ENCODE data around the gene FOLR2. TPM values are rescaled to one million over a fixed set of nuclear protein-coding genes. Genes with fewer than 3 reads are reported as not detected.
A peak's percentile ranks its signal among the peaks of the same experiment; 100 is the strongest.

FOLR2 gene
- total RNA-seq, 3 donors from 2014 or later (not counting 1 experiment from before 2014, with no cell fraction given), result not detected

- Mint-ChIP-seq H3K9me3 (no peaks in the 10 kb centered on the region), H3K4me3 (peak overlapping the region; percentile 92), H3K27ac (peak overlapping the region; percentile 85 to 95), H3K27me3 (ENCODE audit: low read depth in 2 of 2) (no peaks in the 10 kb centered on the region), H3K4me1 (peaks cover 19 to 51% of the 10 kb centered on the region in 2 donors), H3K36me3 (no peaks in the 10 kb centered on the region)
- Histone ChIP-seq H3K27me3 (ENCODE audit: control insufficient read depth, insufficient read depth, low read length) (no peaks in the 10 kb centered on the region), H3K27ac (ENCODE audit: low read length) (peak overlapping the region; percentile 76), H3K9me3 (ENCODE audit: control insufficient read depth, insufficient read depth, low read length) (no peaks in the 10 kb centered on the region), H3K4me1 (ENCODE audit: control insufficient read depth, insufficient read depth, low read length) (peaks cover 46% of the 10 kb centered on the region), H3K36me3 (ENCODE audit: control insufficient read depth, insufficient read depth, low read length) (peaks cover 6% of the 10 kb centered on the region), H3K4me3 (ENCODE audit: low read length) (peak overlapping the region; percentile 92)
- DNase-seq (peak; percentile 62 to 75), ATAC-seq (peak; percentile 43 to 69 (median 54))
- TF ChIP-seq, protein P1, sequence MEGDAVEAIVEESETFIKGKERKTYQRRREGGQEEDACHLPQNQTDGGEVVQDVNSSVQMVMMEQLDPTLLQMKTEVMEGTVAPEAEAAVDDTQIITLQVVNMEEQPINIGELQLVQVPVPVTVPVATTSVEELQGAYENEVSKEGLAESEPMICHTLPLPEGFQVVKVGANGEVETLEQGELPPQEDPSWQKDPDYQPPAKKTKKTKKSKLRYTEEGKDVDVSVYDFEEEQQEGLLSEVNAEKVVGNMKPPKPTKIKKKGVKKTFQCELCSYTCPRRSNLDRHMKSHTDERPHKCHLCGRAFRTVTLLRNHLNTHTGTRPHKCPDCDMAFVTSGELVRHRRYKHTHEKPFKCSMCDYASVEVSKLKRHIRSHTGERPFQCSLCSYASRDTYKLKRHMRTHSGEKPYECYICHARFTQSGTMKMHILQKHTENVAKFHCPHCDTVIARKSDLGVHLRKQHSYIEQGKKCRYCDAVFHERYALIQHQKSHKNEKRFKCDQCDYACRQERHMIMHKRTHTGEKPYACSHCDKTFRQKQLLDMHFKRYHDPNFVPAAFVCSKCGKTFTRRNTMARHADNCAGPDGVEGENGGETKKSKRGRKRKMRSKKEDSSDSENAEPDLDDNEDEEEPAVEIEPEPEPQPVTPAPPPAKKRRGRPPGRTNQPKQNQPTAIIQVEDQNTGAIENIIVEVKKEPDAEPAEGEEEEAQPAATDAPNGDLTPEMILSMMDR (IDR thresholded peaks at IDR 0.05), result no peak
- WGBS (ENCODE audit: insufficient coverage), result under 1% methylated on average over 84 of the region's 84 CpGs
- intact Hi-C loops (cut with micrococcal nuclease), result loop anchor here (2.0 to 5.0 kb wide), 2 partner anchors 15 to 588 kb away; partner anchors contain the start of gene ATG16L2
Measured at GRCh38 chr11:72223615-72224563, 7.3 kb downstream of the FOLR2 start.

DNA sequence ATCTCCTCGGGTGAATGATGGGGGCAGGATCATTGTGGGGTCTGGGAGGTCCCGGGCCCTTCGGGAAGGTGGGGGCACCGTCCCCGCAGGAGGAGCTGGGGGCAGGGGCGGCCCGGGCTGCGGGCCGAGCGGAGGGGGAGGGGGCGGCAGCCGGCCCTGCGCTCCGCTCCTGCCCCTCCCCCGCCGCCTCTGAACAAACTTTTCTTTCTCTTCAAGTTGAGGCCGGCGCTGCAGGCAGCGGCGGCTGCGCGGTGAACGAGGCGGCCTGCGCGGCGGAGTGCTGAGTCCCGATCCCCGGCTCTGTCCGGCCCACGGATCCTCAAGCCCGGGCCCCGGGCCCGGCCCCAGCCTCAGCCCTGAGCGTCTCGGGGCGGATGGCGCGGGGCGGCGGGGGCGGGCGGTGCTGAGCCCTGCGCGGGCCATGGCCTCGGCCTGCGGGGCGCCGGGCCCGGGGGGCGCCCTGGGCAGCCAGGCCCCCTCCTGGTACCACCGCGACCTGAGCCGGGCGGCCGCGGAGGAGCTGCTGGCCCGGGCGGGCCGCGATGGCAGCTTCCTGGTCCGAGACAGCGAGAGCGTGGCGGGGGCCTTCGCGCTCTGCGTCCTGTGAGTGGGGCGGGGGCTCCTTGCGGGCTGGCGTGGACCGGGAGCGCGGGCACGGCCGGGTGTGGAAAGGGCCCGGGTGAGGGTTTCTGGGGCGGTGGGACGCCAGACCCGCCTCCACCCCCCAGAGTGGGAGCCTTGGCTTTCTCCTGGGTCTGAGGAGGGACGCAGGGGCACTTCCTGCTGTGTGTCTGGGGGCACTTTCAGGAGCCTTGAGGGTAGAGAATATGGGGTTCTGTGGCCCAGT lies 8.2 kb downstream of the FOLR2 start, which contains the start of gene INPPL1:
Gene INPPL1, plus strand, starts transcription at position 204 of the 847 bp plus-strand sequence. Its CDS starts 218 bp downstream, at position 422.
- TF ChIP-seq, protein P1 (IDR thresholded peaks at IDR 0.05), result no peak
- Histone ChIP-seq H3K27me3 (ENCODE audit: control insufficient read depth, insufficient read depth, low read length) (no peaks in the 10 kb centered on the region), H3K4me3 (ENCODE audit: low read length) (peak within 1 kb of the TSS; percentile 92), H3K36me3 (ENCODE audit: control insufficient read depth, insufficient read depth, low read length) (peaks cover 14% of the 10 kb centered on the region), H3K9me3 (ENCODE audit: control insufficient read depth, insufficient read depth, low read length) (no peaks in the 10 kb centered on the region), H3K27ac (ENCODE audit: low read length) (peak within 1 kb of the TSS; percentile 76), H3K4me1 (ENCODE audit: control insufficient read depth, insufficient read depth, low read length) (peaks cover 46% of the 10 kb centered on the region)
- Mint-ChIP-seq H3K36me3 (no peaks in the 10 kb centered on the region), H3K27ac (peak within 1 kb of the TSS; percentile 90 to 95), H3K9me3 (no peaks in the 10 kb centered on the region), H3K4me1 (peaks cover 19 to 57% of the 10 kb centered on the region in 2 donors), H3K27me3 (ENCODE audit: low read depth in 2 of 2) (no peaks in the 10 kb centered on the region), H3K4me3 (peak within 1 kb of the TSS; percentile 94)
- intact Hi-C loops (cut with micrococcal nuclease), result loop anchor here (1.0 to 5.0 kb wide), 3 partner anchors 14 to 588 kb away; partner anchors contain the start of gene ATG16L2
- ATAC-seq (peak in 1 of 3 donors; percentile 5), DNase-seq (peak in 1 of 2 donors; percentile 67)
- WGBS (ENCODE audit: insufficient coverage), result under 1% methylated on average over 81 of the region's 81 CpGs

GRCh38 chr11:72225411-72225951 lies 8.9 kb downstream of the FOLR2 start:
- Histone ChIP-seq H3K27me3 (ENCODE audit: control insufficient read depth, insufficient read depth, low read length) (no peaks in the 10 kb centered on the region), H3K36me3 (ENCODE audit: control insufficient read depth, insufficient read depth, low read length) (peaks cover 21% of the 10 kb centered on the region), H3K4me1 (ENCODE audit: control insufficient read depth, insufficient read depth, low read length) (peaks cover 46% of the 10 kb centered on the region), H3K4me3 (ENCODE audit: low read length) (peak overlapping the region; percentile 46), H3K9me3 (ENCODE audit: control insufficient read depth, insufficient read depth, low read length) (no peaks in the 10 kb centered on the region), H3K27ac (ENCODE audit: low read length) (peak overlapping the region; percentile 72)
- ATAC-seq (peak; percentile 46 to 67 (median 53)), DNase-seq (peak; percentile 60 to 62)
- Mint-ChIP-seq H3K27me3 (ENCODE audit: low read depth in 2 of 2) (no peaks in the 10 kb centered on the region), H3K9me3 (no peaks in the 10 kb centered on the region), H3K4me3 (peak overlapping the region; percentile 94), H3K36me3 (no peaks in the 10 kb centered on the region), H3K27ac (peak overlapping the region; percentile 90 to 95), H3K4me1 (peaks cover 19 to 57% of the 10 kb centered on the region in 2 donors)
- intact Hi-C loops (cut with micrococcal nuclease), result loop anchor here (1.0 to 2.0 kb wide), 2 partner anchors 13 to 42 kb away; no protein-coding TSS in a partner anchor
- TF ChIP-seq, protein P1 (IDR thresholded peaks at IDR 0.05), result no peak
- 4% methylated on average over 11 of the region's 11 CpGs for WGBS (ENCODE audit: insufficient coverage)
